Upper lobe of left lung (tissue), 6 donors: Measurements from ENCODE around the gene POGK. TPM values are rescaled to one million over a fixed set of nuclear protein-coding genes. Genes with fewer than 3 reads are reported as not detected.
"Not testable (repeated sequence)": the region's sequence is repeated elsewhere in the genome, so short reads cannot be mapped to it uniquely, and the experiment has no call there.

ENCODE experiments used
- ATAC-seq, 2 donors: fragments of 200-7000 bp; cut with Tn5 transposase; one replicate each; pipeline ENCODE4 v1.9.1; 2022; ENCODE audit warnings: mild to moderate bottlenecking in 2 of 2, moderate library complexity in 2 of 2; ENCODE audit not compliant: low FRiP score in 2 of 2
- DNase-seq, 2 donors: peaks; one replicate each; pipeline ENCODE4 v3.0.0-alpha.2; 2019 to 2020
- H3K27ac ChIP-seq, 4 donors: fragments of 200-600 bp; sonication (generic); one replicate each; pipeline ENCODE4 v1.5.1; 2016 to 2019
- H3K27me3 ChIP-seq, 4 donors: fragments of 200-600 bp; sonication (generic); one replicate each; pipeline ENCODE4 v1.5.1; 2017 to 2019
- H3K36me3 ChIP-seq, 4 donors: fragments of 200-600 bp; sonication (generic); one replicate each; pipeline ENCODE4 v1.5.1; 2016 to 2019
- H3K4me1 ChIP-seq, 4 donors: fragments of 200-600 bp; sonication (generic); one replicate each; pipeline ENCODE4 v1.5.1; 2018 to 2019
- H3K4me3 ChIP-seq, 4 donors: fragments of 200-600 bp; sonication (generic); one replicate each; pipeline ENCODE4 v1.5.1; 2017 to 2019; ENCODE audit warnings: mild to moderate bottlenecking in 2 of 4, moderate library complexity in 1 of 4
- H3K9me3 ChIP-seq, 4 donors: fragments of 200-600 bp; sonication (generic); one replicate each; pipeline ENCODE4 v1.5.1; 2018 to 2019
- CTCF ChIP-seq, 6 experiments: fragments of 450-650 bp in 4 of 6; fragments of 200-600 bp in 2 of 6; sonication (generic) in 2 of 6; IDR thresholded peaks; one replicate each; pipeline ENCODE4 v1.5.1; 2016 to 2019; ENCODE audit warnings: antibody characterized with exemption in 6 of 6
- EP300 ChIP-seq, 4 donors: sonication (generic); formaldehyde crosslinking; IDR thresholded peaks; one replicate each; pipeline ENCODE4 v1.5.1; 2017; ENCODE audit warnings: antibody characterized with exemption in 4 of 4, control low read depth in 2 of 4
- POLR2A ChIP-seq, 4 donors: fragments of 450-650 bp; IDR thresholded peaks; one replicate each; pipeline ENCODE4 v1.5.1; 2016 to 2017; ENCODE audit warnings: antibody characterized with exemption in 4 of 4, mild to moderate bottlenecking in 2 of 4
- POLR2AphosphoS5 ChIP-seq, 2 donors: sonication (generic); formaldehyde crosslinking; IDR thresholded peaks; one replicate each; pipeline ENCODE4 v1.5.1; 2017; ENCODE audit warnings: antibody characterized with exemption in 2 of 2
- WGBS, 2 donors: methylation state at CpG; one replicate each; pipeline ENCODE4 v1.1.5; 2017 to 2018; 5-methylcytosine and 5-hydroxymethylcytosine counted together
- total RNA-seq, 6 donors: library from RNA; depleted of rRNA in 4 of 6; stranded (reverse); fragments of >200 nt in 4 of 6; gene quantifications; one replicate each; pipeline versions ENCODE4 v1.1.0 to v1.2.1, GENCODE V29; 2016 to 2021
- donor health status: DM: no; HTN: no; CAD: no; lungs with moderate emphysema.
- donor health status: DM: no; HTN: yes; CAD: no; lungs with severe emphysema.

The POGK gene
- total RNA-seq, 6 donors from 2014 or later = 45.9 to 78.0 (median 67.8) TPM

DNA sequence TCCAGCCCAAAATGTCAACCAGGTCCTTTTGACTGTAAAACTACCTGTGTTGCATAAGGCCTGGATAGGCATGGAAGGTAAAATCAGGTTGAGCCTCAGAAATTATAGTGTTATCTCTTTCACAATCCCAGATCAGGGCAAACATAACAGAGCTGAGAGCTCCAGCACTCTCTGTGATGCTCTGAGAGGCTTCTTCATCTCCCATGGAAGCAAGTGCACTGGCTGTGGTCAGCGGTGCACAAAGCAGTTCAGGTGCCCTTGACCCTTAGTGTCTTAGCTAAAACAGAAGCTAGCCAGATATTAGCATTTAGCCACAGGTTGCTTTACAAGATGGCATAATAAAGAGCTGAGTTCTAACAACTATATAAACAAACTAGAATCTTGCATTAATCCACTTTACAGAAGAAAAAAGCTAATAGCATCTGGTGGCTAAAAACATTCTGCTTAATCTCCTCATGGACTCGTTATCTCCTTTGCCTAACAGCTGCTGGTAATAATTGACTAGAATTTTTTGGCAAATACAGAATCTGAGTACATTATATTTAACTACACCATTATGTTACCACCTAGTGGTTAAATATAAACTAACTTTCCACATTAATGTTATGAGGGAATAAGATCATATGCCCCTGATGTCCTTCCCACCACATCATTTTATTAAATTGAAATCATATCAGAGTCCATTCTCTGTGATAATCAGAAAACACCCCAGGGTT, 25.6 kb upstream of the POGK start:
- no peaks in the 10 kb centered on the region for H3K9me3 ChIP-seq
- no peaks in the 10 kb centered on the region for H3K27me3 ChIP-seq
- H3K4me1 ChIP-seq = no peaks in the 10 kb centered on the region
- WGBS, 2 donors = 26 to 34% methylated on average over 2 of the region's 2 CpGs
- peak overlapping the region in 2 of 4 donors; percentile 5 to 8 for H3K27ac ChIP-seq
- no peaks in the 10 kb centered on the region for H3K36me3 ChIP-seq
- DNase-seq = no peak
- H3K4me3 ChIP-seq = no peak overlapping the region
- no peak for TF ChIP-seq EP300 (IDR thresholded peaks at IDR 0.05)
- TF ChIP-seq POLR2AphosphoS5 (IDR thresholded peaks at IDR 0.05) = no peak
- TF ChIP-seq POLR2A (IDR thresholded peaks at IDR 0.05) = no peak
- TF ChIP-seq CTCF (IDR thresholded peaks at IDR 0.05) = no peak
- ATAC-seq = no peak

DNA sequence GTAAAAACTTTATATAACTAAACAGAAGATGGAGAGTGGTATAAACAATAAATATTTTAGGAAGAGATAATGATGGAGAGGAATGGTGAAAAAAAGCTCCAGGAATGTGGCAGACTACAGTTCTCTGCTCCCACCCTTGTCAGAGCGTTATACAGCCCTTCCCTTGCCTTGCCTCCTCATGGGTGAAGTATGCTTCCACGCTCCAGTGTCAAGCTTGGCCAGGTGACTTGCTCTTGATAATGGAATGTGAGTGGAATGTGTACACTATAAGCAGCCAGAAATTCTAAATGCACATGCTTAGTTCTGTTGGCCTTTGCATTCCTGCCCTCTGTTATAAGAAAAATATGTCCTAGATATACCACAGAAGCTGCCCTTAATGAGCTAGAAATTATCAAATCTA, 24.7 kb upstream of the POGK start:
- ATAC-seq = peak; percentile 51 to 92
- DNase-seq = peak in 1 of 2 donors; percentile 57
- H3K4me3 ChIP-seq = no peak overlapping the region

DNA sequence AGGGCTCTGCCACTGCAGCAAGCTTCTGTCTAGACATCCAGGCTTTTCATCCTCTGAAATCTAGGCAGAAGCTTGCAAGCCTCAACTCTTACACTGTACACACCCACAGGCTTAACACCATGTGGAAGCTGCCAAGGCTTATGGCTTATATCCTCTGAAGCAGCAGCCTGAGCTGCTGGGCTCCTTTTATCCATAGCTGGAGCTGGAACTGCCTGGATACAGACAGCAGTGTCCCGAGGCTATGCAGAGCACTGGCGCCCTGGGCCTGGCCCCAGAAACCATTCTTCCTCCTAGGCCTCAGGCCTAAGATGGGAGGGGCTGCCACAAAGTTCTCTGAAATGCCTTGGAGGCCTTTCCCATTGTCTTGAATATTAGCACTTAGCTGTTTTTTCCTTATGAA, 19.3 kb upstream of the POGK start:
- no peaks in the 10 kb centered on the region for H3K36me3 ChIP-seq
- H3K9me3 ChIP-seq = peaks cover 0 to 7% (median 1%) of the 10 kb centered on the region in 4 donors
- TF ChIP-seq POLR2A (IDR thresholded peaks at IDR 0.05) = no peak
- TF ChIP-seq EP300 (IDR thresholded peaks at IDR 0.05) = no peak
- no peak for TF ChIP-seq CTCF (IDR thresholded peaks at IDR 0.05)
- TF ChIP-seq POLR2AphosphoS5 (IDR thresholded peaks at IDR 0.05) = no peak
- 79 to 94% methylated on average over 2 of the region's 2 CpGs for WGBS, 2 donors
- ATAC-seq = no peak
- H3K27me3 ChIP-seq = no peaks in the 10 kb centered on the region
- no peak overlapping the region for H3K27ac ChIP-seq
- H3K4me3 ChIP-seq = no peak overlapping the region
- DNase-seq = no peak
- no peaks in the 10 kb centered on the region for H3K4me1 ChIP-seq

More for the DNA sequence above, 24.7 kb upstream of the POGK start:
- Histone ChIP-seq H3K27ac (peak overlapping the region in 1 of 4 donors; percentile 33), H3K4me1 (no peaks in the 10 kb centered on the region), H3K9me3 (peaks cover 0 to 2% (median 0%) of the 10 kb centered on the region in 4 donors), H3K36me3 (no peaks in the 10 kb centered on the region), H3K27me3 (no peaks in the 10 kb centered on the region)
- TF ChIP-seq POLR2A (IDR thresholded peaks at IDR 0.05) (no peak), CTCF (IDR thresholded peaks at IDR 0.05) (no peak), EP300 (IDR thresholded peaks at IDR 0.05) (peak in 1 of 4 donors; percentile 63)
- 42 to 57% methylated on average over 2 of the region's 2 CpGs for WGBS, 2 donors

DNA sequence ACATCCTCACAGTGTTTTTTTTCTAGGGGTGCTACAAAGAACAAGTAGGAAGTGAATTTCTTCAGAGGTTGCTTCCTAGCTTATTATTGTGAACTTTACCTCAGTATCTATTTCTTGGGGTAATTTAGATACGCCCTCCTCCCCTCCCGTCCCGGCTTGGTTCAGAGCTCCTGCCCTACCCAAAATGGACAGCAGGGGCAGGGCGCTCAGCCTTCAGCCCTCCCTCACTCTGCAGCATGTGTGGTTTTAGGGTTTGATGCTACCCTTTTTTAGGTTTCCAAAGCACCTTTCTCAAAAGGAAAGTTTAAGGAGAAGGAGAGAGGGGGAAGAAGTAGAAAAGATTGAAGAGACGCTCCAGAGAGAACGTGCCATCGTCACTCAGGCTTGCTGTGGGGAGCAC, 16.9 kb upstream of the POGK start:
- Histone ChIP-seq H3K27ac (no peak overlapping the region), H3K9me3 (peaks cover 0 to 7% (median 1%) of the 10 kb centered on the region in 4 donors), H3K36me3 (no peaks in the 10 kb centered on the region), H3K4me3 (no peak overlapping the region), H3K27me3 (no peaks in the 10 kb centered on the region), H3K4me1 (no peaks in the 10 kb centered on the region)
- DNase-seq (no peak), ATAC-seq (no peak)
- whole genome bisulfite sequencing, 2 donors = 73 to 74% methylated on average over 7 of the region's 7 CpGs
- no peak for TF ChIP-seq EP300 (IDR thresholded peaks at IDR 0.05)
- peak in 1 of 6 experiments; percentile 16 for TF ChIP-seq CTCF (IDR thresholded peaks at IDR 0.05)

DNA sequence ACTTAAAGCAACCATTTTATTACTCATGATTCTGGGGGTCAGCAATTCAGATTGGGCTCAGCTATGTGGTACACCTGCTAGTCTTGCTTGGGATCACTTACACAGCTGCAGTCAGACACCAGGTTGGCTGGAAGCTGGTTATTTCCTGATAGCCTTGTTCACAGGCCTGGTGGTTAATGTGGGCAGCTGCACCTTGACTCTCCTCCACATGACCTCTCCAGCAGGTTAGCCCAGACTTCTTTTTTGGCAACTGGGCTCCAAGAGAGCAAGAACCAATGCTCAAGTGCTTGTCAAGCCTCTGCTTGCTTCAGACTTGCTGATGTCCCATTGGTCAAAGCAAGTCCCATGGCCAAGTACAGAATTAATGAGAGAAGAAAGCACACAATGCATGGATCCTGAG, 11.8 kb upstream of the POGK start:
- H3K9me3 ChIP-seq = peaks cover 5 to 26% (median 12%) of the 10 kb centered on the region in 4 donors
- no peak overlapping the region for H3K27ac ChIP-seq
- ATAC-seq = no peak
- TF ChIP-seq POLR2A (IDR thresholded peaks at IDR 0.05) (no peak), CTCF (IDR thresholded peaks at IDR 0.05) (no peak), POLR2AphosphoS5 (IDR thresholded peaks at IDR 0.05) (no peak), EP300 (IDR thresholded peaks at IDR 0.05) (no peak)
- no peak overlapping the region for H3K4me3 ChIP-seq
- no peaks in the 10 kb centered on the region for H3K4me1 ChIP-seq
- no peaks in the 10 kb centered on the region for H3K27me3 ChIP-seq
- H3K36me3 ChIP-seq = no peaks in the 10 kb centered on the region
- DNase-seq = no peak

GRCh38 chr1:166829762-166830161, 9.5 kb upstream of the POGK start:
- H3K4me1 ChIP-seq, H3K27me3 ChIP-seq, H3K27ac ChIP-seq, H3K4me3 ChIP-seq, H3K36me3 ChIP-seq, DNase-seq, ATAC-seq: not testable (repeated sequence)
- WGBS, 2 donors = 56 to 89% methylated on average over 1 of the region's 1 CpG
- H3K9me3 ChIP-seq = peaks cover 5 to 26% (median 12%) of the 10 kb centered on the region in 4 donors
